Ecto neural progenitor cell (in vitro differentiated cells): ENCODE data around the gene PAM.
"Not testable (repeated sequence)": the region's sequence is repeated elsewhere in the genome, so short reads cannot be mapped to it uniquely, and the experiment has no call there.

Experiments
- DNase-seq: peaks from one replicate; pipeline ENCODE4 v3.0.0-alpha.2; 2018; ENCODE audit warnings: low spot score

PAM gene

GRCh38 chr5:102751903-102752376 lies 3.2 kb upstream of the PAM start:
- not testable (repeated sequence) for DNase-seq

DNA sequence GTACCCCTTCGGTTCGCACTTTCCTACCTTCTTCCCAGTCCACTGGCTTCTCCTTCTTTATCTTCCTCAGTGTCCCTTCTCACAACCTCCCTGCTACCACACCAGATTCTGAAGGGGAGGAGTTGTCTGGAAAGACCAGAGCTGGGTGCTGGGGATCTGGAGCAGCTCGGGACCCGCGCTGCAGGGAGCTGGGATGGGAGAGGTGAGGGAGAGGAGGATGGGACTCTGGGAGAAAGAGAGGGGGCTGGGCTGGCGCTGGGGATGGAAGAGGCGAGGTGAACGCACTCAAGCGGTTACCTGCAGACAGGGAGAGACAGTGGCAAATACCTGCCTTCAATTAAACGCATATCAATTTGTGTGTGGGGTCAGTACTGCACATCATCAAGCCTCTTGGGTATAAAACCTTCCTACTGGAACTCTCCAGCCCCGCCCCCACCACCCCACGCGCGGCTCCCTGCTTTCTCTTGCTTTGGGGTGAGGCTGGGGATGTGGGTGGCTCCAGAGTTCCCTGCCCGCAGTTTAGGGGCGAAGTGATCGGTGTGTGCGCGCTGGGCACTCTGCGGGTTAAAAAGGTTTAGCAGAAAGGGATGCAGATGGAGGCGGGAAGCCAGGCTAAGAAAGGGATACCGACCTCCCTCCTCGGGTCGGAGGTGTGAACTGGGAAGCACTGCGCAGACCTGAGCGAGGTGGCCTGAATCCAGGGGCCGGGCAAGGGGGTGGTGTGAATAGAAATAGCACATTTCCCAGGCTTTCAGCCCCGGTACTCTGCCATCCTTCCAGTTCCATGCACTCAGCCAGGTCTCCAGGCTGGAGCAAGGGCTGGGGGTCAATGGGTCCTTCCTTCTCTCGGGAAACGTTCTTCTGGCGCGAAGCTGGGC lies 977 bp upstream of the PAM start:
- peak; percentile 66 for DNase-seq

GRCh38 chr5:102755686-102756371 lies 724 bp downstream of the PAM start:
- DNase-seq: peak; percentile 68

DNA sequence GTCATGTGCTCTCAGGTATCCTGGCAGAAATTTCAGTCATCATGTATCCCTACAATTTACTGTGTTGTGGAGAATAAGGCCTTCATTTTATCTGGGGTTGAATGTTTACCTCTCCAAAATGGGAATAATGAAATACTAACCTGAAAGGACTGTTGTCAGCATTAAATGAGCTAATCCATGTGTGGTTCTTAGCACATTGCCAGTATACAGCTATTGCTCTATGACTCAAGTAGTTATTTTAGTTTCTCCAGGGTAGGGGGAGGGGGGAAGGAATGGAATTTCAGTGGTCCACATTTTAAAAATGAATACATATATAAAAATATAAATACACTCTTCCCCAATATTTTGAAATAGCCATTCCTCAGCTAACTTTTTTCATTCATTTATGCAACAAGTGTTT lies 3.5 kb downstream of the PAM start:
- no peak for DNase-seq

- no peak for DNase-seq
Observed at GRCh38 chr5:102759289-102759688, 4.2 kb downstream of the PAM start.

DNA sequence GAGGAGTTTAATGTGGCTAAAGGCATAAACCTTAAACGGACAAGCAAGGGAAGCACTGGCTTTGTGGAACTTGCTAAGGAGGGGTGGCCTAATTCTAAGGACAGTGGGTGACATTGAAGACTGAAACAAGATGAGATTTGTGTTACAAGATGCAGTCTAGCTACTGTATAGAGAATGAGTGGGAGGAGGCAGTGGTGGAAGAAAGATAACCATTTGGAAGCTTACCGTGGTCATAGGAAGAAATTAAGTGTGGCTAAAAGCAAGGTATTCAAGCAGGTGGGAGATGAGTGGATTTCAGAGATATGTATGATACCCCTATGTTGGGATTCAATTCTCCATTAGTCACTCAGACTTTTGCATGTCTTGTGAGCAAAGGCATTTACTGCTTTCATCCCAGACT lies 4.6 kb downstream of the PAM start:
- no peak for DNase-seq

- DNase-seq: no peak
Observed at GRCh38 chr5:102760815-102761214, 5.7 kb downstream of the PAM start.

DNA sequence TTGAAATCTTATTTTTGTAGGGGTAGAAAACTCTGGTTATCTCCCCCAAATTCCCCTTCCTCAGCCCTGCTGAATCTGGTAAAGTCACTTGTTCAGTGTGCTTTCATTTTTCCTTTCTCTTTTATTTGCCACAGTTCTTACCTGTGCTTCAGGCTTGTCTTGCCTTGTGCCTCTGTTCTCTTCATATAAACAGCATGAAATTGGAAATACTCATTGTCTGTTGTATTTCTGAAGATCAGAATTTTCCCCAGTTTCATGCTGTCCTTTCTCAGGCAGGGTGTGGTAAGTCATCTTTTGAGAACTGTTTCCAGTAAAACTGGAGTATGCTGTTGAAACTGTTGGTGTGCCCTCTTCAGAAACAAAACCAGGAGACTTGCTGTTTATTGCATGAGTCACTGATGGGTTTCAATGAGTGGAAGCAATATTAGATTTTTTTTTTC lies 7.0 kb downstream of the PAM start:
- DNase-seq: no peak

DNA sequence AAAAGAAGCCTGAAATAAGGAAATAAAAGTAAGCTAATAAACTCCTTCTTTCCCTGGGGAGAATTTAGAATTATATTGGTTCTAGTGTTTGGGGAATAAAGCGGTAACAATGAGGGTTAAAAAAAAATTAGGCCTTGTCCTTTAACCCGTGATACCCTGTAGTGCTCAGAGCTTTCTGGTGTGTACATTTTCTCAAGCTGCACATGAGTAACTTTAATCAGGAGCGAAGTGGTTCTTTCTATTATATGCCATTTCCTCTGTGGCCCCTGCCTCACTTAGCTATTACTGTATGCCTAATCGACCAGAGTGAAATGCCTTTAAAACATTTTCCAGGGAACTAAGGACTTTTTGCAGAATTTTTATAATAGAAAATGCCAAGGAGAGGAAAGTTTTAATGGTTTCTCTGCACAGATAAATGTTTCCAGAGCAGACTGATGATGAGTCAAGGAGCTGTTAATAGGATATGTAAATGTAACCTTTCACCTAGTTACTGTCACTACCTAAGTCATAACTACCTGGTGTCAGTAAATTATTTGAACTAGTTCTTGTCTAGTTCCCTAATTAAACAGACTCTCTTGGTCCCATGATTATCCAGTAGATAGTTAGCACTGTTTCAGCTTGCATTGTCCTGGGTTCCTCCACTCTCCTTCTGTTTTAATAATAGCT lies 7.6 kb downstream of the PAM start:
- no peak for DNase-seq

DNA sequence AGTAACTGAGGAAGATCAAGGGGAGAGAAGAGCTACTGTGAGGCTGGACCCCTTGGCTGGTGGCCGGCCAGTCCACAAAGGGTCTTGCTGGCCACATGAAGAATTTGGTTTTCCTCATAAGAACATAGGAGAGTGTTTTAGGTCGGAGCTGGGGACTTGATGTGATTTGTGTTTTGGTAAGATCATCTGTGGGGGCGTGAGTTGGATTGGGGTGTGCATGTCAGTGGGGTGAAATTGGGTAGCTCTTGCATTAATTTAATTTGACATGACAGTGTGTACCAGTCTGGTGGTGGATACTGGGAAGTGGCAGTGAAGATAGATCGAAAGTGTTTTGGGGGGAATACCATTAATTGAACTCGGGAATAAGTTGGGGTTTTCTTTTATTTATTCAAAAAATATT lies 8.6 kb downstream of the PAM start:
- no peak for DNase-seq

DNA sequence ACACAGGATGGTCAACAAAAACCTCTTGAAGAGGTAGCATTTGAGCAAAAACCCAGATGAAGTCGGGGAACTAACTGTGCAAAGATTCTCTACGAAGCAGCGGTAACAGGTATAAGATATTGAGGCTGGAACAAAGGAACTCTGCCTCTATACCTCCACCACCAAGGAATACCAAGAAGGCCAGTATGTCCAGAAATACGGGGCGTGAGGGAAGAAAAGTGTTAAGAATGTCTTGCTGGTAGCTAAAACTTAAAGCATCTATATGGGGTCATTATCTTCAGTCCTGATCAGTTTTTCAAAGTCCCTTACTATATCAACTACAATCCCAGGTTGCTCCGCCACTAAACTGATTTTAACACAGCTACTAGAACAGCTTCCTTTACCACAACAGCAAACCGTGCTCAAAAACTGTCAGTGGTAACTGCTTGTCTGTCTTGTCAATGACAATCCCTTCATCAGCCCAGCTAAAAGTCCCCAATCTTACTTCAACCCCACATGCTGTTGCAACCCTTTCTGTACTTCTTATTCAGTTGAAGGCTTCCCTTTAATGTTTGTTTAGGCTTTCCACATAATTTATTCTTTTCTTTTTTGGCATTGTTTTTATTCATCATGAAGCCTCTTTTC lies 9.4 kb downstream of the PAM start:
- DNase-seq: no peak

GRCh38 chr5:102765350-102765749 lies 10.2 kb downstream of the PAM start:
- DNase-seq: no peak

DNA sequence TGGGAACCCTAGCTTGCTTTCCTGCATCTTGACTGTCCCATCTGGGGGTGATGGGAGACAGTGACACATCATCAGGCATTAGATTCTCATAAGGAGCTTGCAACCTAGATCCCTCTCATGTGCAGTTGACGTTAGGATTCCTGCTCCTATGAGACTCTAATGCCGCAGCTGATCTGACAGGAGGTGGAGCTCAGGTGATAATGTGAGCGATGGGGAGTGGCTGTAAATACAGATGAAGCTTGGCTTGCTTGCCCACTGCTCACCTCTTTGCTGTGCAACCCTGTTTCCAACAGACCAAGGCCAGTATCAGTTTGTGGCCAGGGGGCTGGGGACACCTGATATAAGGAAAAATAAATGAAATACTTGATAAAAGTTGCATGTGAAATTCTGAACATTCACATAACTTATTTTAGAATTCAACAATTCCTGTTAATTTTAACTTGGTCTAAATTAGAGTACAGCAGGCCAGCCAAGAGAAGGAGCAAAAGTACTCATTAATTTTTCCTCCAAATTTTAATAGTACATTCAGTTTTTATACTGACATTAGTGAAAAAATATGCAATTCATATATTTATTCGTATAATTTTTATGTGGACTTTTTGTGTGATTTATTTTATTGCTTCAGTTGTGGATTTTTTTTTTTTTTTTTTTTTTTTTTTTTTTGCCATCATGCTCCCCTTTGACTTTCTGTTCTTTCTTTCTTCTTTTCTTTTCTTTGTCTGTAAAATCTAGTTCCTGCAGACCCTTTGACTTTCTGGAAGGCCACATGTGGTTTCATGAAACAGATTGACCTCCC lies 11.4 kb downstream of the PAM start:
- DNase-seq: no peak

- no peak for DNase-seq
Observed at GRCh38 chr5:102767862-102768261, 12.8 kb downstream of the PAM start.

GRCh38 chr5:102770803-102771202 lies 15.7 kb downstream of the PAM start:
- DNase-seq: no peak

- no peak for DNase-seq
Observed at GRCh38 chr5:102771435-102771834, 16.3 kb downstream of the PAM start.

DNA sequence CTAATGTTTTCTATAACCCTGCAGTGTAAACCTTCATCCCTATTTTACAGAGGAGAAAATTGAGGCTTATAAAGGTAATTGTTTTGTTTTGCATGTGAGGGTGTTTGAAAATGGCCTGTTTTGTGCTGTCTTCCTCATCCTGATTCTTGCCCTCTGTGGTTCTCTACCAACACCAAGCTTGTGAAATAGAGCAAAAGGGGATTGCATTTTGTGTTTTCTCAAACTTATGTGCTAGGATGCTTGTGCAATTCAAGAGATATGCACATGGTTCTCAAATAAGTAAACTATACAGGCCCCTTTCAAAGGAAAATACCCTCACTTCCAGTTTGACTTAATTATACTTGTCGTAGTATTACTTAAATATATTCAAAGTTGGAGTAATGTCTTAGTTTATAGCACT lies 17.2 kb downstream of the PAM start:
- DNase-seq: no peak

GRCh38 chr5:102773133-102773532 lies 18.0 kb downstream of the PAM start:
- DNase-seq: no peak

DNA sequence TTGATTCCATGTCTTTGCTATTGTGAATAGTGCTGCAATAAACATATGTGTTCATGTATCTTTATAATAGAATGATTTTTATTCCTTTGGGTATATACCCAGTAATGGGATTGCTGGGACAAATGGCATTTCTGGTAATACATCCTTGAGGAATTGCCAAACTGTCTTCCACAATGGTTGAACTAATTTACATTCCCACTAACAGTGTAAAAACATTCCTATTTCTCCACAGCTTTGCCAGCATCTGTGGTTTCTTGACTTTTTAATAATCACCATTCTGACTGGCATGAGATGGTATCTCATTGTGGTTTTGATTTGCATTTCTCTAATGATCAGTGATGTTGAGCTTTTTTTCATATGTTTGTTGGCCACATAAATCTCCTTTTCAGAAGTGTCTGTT lies 20.7 kb downstream of the PAM start:
- DNase-seq: not testable (repeated sequence)

- DNase-seq: no peak
Observed at GRCh38 chr5:102777099-102777498, 22.0 kb downstream of the PAM start.

DNA sequence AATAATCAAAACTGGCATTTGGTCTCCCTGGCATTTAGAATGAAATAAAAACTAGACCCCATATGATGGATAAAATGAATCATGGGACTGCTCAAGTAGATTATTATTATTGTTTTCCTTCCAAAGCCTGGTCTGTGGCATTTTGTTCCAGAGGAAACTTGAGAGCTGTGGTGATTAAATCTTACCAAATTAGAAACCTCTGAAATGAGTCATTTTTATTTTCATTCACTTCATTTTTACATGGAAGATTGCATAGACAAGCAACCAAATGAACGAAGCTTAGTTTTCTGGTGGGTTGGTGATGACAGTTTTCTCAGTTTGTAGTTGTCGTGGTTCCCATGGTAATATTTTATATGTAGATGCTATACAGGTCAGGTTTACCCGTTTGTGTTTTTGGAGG lies 23.4 kb downstream of the PAM start:
- no peak for DNase-seq

DNA sequence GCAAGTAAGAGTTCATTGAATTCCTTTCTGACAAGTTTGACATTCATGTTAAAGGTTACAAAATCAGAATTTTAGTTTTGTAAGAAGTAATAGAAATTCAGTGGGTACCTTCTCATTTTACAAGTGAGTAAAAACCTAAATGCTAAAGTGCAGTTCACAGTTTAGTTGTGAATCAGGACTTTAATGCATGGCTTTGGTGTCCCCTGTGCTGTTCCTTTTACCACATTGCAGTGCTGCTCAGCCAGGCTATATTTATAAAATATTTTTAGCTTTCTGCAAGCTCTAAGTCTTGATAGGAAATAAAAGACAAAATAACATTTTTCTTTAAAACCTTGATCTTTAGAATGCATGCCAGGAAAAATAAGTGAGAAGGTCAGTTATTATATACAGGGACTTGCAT lies 26.3 kb downstream of the PAM start:
- no peak for DNase-seq
